ENCODE data around the gene SHISA5. TPM values are rescaled to one million over a fixed set of nuclear protein-coding genes. Genes with fewer than 3 reads are reported as not detected.
"Not testable (repeated sequence)": the region's sequence is repeated elsewhere in the genome, so short reads cannot be mapped to it uniquely, and the experiment has no call there.

Gene SHISA5
- total RNA-seq, 1 experiment from 2014 or later = 206 TPM

- DNase-seq (ENCODE audit: low read depth) = no peak
Observed at GRCh38 chr3:48478626-48479555, 25.1 kb downstream of the SHISA5 start.

- no peak for DNase-seq (ENCODE audit: low read depth)
Observed at GRCh38 chr3:48477959-48478520, 25.9 kb downstream of the SHISA5 start.

- DNase-seq (ENCODE audit: low read depth) = no peak
Observed at GRCh38 chr3:48476426-48477053, 27.4 kb downstream of the SHISA5 start.

GRCh38 chr3:48475188-48475587 lies 28.8 kb downstream of the SHISA5 start:
- DNase-seq (ENCODE audit: low read depth) = no peak

- DNase-seq (ENCODE audit: low read depth) = no peak
Observed at GRCh38 chr3:48474619-48475018, 29.4 kb downstream of the SHISA5 start.

- DNase-seq (ENCODE audit: low read depth) = not testable (repeated sequence)
Observed at GRCh38 chr3:48474031-48474430, 29.9 kb downstream of the SHISA5 start.

GRCh38 chr3:48473617-48473952 lies 30.4 kb downstream of the SHISA5 start:
- no peak for DNase-seq (ENCODE audit: low read depth)

- peak; percentile 94 for DNase-seq (ENCODE audit: low read depth)
Observed at GRCh38 chr3:48472923-48473616, 30.9 kb downstream of the SHISA5 start.

GRCh38 chr3:48472673-48472922 lies 31.4 kb downstream of the SHISA5 start:
- no peak for DNase-seq (ENCODE audit: low read depth)

- no peak for DNase-seq (ENCODE audit: low read depth)
Observed at GRCh38 chr3:48470286-48470685, 33.7 kb downstream of the SHISA5 start.

GRCh38 chr3:48469046-48469915 lies 34.7 kb downstream of the SHISA5 start:
- DNase-seq (ENCODE audit: low read depth) = no peak

- no peak for DNase-seq (ENCODE audit: low read depth)
Observed at GRCh38 chr3:48468329-48468731, 35.6 kb downstream of the SHISA5 start.

GRCh38 chr3:48467473-48468267 lies 36.3 kb downstream of the SHISA5 start:
- no peak for DNase-seq (ENCODE audit: low read depth)

GRCh38 chr3:48467110-48467454 lies 36.9 kb downstream of the SHISA5 start:
- no peak for DNase-seq (ENCODE audit: low read depth)

- DNase-seq (ENCODE audit: low read depth) = no peak
Observed at GRCh38 chr3:48466386-48467109, 37.4 kb downstream of the SHISA5 start.

GRCh38 chr3:48465531-48466378 lies 38.2 kb downstream of the SHISA5 start:
- DNase-seq (ENCODE audit: low read depth) = peak; percentile 100

GRCh38 chr3:48465237-48465530 lies 38.8 kb downstream of the SHISA5 start:
- DNase-seq (ENCODE audit: low read depth) = no peak

- DNase-seq (ENCODE audit: low read depth) = no peak
Observed at GRCh38 chr3:48464713-48465221, 39.2 kb downstream of the SHISA5 start.

GRCh38 chr3:48463703-48464102 lies 40.3 kb downstream of the SHISA5 start:
- no peak for DNase-seq (ENCODE audit: low read depth)

Measured in HT1080 (cell line).